Stimulated activated CD8-positive, alpha-beta memory T cell treated with anti-CD3 and anti-CD28 coated beads, Interleukin-2, amount 100 ng/mL, for 1 hour (primary cell): ENCODE results near the gene TTK.

Source experiments
- DNase-seq, 2 donors: peaks; one replicate each; pipeline ENCODE4 v3.0.0-alpha.2; 2020; ENCODE audit warnings: low read depth in 2 of 2

TTK gene

DNA sequence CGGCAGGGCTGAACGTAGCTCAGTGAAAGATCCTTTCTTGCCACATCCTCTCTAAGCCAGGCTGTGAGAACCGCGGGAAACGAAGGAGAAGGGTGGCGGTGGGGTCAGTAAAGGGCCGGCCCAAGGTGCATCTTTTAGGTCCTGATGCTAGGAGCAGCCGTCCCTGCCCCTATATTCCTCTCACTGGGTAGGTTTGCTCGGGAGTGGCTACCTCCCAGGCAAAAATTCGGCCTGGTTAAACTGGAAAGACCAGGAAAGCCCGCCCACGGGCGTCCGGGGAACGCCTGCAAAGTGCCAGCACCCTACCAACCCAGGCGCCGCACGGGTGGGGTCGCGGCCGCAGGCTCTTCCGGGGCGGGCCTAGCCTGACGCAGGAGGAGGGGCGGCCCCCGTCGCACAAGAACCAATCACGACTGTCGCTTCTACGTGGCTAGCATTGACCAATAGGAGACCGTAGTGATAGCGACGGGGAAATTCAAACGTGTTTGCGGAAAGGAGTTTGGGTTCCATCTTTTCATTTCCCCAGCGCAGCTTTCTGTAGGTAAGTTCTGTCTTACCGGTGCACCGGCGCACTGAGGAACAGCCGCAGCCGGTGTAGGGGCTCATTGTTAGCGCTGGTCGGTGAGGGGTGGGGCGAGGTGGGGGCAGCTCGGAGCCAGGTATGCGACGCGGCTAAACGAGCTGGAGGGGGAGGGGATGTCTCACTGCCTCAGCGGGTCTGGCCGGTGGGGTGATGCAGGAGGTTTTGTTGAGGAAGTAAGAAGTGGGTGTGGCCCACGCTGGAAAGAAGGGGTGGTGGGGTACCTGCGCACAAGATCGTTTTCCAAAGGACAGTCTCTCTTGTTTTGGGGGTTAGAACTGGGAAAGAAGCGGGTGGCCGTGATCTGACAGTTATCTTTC lies at the start of gene TTK:
Gene TTK (plus strand): TSS at position 477 of the 900 bp plus-strand sequence. CDS start 1,195 bp downstream, outside the sequence.
- DNase-seq = peak; percentile 76 to 84

DNA sequence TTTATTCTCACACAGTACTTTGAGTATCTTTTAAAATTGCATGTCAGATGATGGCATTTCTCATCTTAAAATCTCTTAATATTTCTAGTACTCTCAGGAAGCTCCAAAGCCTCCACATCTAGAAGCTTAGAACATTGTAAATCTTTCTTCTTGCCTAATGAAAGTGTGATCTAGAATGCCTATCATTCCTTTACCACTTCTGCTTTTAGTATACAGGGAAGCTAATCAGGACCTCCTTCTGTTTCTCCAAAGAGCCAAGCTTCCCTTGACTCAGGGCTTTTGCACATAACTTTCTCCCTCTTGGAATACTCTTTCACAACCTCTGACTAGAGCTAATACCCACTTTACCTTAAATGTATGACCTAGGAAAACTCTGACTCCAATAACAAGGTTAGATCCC lies 49.6 kb upstream of the TTK start:
- no peak for DNase-seq

GRCh38 chr6:79964607-79965081 lies 39.8 kb upstream of the TTK start:
- no peak for DNase-seq

GRCh38 chr6:79967178-79967577 lies 37.3 kb upstream of the TTK start:
- no peak for DNase-seq

DNA sequence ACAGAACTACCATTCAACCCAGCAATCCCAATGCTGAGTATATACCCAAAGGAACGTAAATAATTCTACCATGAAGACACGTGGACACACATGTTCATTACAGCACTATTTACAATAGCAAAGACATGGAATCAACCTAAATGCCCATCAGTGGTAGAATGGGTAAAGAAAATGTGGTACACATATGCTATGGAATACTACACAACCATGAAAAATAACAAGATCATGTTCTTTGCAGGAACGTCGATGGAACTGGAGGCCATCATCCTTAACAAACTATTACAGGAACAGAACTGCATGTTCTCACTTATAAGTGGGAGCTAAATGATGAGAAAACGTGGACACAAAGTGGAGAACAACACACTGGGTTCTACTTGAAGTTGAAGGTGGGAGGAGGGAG lies 34.7 kb upstream of the TTK start:
- no peak for DNase-seq

GRCh38 chr6:79971193-79971592 lies 33.3 kb upstream of the TTK start:
- DNase-seq = no peak

GRCh38 chr6:79981652-79982051 lies 22.8 kb upstream of the TTK start:
- DNase-seq = no peak

- no peak for DNase-seq
These were observed 20.2 kb upstream of the TTK start for GRCh38 chr6:79984261-79984660.

DNA sequence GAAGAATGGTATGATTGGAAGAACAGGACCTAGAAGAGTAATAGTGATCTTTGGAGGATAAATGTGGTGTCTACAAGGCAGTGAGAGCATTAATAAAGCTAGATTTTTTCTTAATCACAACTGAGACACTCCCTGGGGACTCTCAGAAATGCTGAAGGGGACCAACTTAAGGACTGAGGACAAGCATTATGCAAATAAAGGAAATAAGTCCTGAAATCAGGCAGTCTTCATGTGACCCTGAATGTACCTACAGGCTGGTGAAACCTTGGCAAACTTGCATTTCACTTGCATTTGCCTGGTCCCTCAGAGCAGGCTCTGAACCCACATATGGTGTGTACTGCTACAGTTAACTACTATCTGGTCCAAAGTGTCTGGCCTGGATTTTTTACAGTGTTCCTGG lies 19.3 kb upstream of the TTK start:
- no peak for DNase-seq

DNA sequence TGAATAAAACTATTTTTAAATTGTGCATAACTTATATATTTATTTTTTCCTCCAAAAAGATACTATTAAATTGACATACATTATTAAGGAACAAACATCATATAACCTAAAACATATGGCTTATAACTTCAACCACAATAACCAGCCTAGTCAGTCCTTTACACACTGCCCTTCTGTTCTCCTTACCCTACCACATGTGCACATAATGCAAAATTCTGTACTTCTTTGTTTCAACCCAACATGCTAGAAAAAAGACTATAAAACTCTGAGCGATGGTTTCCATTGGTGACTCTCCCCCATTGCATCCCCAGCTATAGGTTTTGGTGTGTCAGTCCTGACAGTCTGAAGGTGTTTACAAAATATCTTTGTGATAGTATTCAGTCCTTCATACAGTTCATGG lies 14.8 kb upstream of the TTK start:
- DNase-seq = no peak

DNA sequence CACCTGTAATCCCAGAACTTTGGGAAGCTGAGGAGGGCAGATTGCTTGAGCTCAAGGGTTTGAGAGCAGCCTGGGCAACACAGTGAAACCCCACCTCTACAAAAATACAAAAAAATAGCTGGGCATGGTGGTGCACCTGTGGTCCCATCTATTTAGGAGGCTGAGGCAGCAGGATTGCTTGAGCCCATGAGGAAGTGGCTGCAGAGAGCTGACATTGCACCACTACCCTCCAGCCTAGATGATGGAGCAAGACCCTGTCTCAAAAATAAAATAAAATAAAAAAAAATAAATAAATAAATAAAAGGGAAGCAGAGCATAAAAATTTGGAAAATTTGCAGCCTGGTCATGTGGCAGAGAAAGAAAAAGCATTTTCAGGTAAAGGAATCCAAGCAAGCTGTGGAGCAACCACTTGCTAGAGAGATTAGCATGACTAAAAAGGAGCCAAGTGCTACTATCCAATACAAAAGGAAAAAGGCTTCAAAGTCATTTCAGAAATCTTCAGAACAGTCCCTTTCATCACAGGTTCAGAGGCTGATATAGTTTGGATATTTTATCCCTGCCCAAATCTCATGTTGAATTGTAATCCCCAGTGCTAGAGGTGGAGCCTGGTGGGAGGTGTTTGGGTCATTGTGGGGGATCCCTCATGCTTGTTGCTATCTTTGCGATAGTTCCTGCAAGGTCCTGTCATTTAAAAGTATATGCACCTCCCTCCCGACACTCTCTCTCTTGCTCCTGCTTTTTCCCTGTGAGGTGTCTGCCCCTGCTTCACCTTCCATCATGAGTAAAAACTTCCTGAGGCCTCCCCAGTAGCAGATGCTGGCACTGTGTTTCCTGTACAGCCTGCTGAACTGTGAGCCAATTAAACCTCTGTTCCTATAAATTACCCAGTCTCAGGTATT lies 11.2 kb upstream of the TTK start:
- no peak for DNase-seq

DNA sequence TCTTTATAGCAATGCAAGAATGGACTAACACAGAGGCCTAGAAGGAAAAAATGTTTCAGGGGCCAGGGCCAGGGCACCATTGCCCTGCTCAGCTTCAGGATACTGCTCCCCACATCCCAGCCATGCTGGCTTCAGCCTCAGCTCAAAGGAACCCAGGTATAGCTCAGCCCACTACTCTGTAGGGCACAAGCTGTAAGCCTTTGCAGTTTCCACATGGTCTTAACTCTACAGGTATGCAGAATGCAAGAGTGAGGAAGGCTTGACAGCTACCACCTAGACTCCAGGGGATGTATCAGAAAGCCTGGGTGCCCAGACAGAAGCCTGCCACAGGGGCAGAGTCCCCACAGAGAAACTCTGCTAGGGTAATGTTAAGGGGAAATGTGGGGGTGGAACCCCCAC lies 10.5 kb upstream of the TTK start:
- no peak for DNase-seq

DNA sequence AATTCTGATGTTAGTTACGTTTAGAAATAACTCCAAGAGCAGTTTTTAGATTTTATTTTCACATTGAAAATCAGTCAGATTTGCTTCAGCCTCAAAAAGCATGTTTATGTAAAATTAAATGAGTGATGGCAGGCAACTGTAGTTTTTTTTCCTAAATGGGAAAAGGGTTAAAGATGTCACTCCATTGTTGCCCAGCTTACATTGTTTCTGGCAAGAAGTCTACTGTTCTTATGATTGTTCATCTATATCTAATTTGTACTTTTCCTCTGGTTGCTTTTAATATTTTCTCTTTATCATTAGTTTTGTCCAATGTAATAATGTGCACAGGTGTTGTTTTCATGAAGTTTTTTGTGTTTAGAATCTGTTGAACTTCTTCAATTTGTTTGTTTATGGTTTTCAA lies 6.7 kb upstream of the TTK start:
- DNase-seq = no peak

DNA sequence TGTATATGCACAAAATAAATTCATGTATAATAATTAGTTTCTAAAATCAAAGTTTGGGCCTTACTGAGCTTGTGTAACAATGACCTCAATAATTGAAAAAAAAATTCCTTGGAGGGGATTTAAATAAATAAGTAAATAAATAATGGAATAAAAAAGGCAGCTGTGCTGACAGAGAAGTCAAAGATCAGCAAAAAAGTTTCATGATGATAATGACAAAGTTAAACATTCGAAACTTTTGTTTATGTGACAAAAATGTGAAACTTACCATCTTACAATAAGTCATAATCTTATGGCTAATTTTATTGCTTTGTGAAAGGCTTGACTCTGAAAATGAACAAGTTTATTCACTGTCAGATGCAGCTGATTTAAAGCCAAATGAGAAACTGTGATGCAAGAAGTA lies 3.1 kb upstream of the TTK start:
- DNase-seq = no peak

GRCh38 chr6:80003826-80004172 lies 650 bp upstream of the TTK start:
- peak in 1 of 2 donors; percentile 1 for DNase-seq

DNA sequence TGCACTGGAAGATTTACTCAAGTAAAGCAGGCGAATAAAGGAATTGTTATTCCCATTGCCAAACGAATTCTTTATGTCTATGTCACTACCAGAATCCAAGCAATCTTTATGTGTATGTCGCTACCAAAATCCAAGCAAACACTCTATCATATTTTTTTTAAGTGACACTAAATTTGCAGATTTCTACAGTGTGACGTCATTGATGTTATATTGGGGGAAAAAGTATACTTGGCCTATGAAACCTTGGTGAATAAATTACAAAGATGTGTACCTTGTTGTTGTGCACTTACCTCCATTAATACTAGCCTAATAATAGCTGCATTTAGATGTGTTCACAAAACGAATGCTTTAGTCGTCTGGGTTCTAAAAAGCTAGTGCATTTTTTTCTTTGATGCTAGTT lies 957 bp downstream of the TTK start:
- DNase-seq = no peak

DNA sequence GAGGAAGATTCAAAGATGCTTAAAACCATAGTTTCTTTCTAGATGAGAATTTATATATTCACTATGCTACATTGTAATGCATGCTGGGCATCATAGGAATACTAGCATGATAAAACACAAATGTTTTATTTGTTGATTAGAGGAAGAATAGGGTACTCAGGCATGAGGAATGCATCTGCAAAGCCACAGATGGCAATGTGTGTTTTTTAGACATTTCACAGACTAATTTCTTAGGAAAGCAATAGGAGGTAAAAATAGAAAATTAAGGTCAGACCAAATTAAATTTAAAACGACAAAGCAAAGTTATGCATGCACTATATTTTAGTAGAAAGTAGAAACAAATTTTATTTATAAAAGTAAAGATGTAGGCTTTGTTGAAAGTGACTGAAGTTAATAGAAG lies 2.1 kb downstream of the TTK start:
- DNase-seq = no peak

GRCh38 chr6:80009531-80009930 lies 5.1 kb downstream of the TTK start:
- DNase-seq = no peak

GRCh38 chr6:80010288-80010687 lies 5.8 kb downstream of the TTK start:
- no peak for DNase-seq

DNA sequence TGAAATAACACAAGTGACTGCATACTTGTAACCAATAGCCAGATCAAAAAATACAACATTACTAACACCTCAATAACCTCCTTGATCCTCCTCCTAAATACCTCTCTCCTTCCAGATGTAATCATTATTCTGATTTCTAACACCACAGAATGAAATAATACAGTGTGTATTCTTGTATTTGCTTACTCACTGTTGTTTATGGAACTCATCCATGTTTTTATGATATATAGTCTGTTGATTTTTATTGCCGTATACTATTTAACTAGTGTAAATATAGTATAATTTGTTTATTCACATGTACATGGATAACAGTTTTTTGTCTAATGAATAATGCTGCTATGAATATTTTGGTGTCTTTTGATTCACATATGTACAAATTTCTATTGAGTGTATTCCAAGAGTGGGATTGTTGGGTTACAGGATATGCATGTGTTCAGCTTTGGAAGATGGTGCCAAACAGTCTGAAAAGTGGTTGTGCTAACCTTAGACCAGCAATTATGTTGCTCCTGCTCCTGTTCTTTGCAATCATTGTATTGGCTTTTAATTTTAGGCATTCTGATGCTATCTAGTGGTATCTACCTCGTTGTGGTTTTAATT lies 11.5 kb downstream of the TTK start:
- no peak for DNase-seq

GRCh38 chr6:80020381-80021120 lies 16.1 kb downstream of the TTK start:
- no peak for DNase-seq

GRCh38 chr6:80021131-80021530 lies 16.7 kb downstream of the TTK start:
- no peak for DNase-seq
